A549 treated with CORT108297 at 1 μM for 4 hours (cell line): ENCODE results near the gene UBAP1L. TPM values are rescaled to one million over a fixed set of nuclear protein-coding genes. Genes with fewer than 3 reads are reported as not detected.

Experiments used
- total RNA-seq: library from RNA; stranded (reverse); fragments of 200-300 nt; extraction: Qiagen RNA extraction; gene quantifications from 5 replicates; pipeline ENCODE4 v1.2.3, GENCODE V29; 2022

The UBAP1L gene
- 0.53 to 1.1 TPM (median 0.91 TPM) in 5 replicates for total RNA-seq

DNA sequence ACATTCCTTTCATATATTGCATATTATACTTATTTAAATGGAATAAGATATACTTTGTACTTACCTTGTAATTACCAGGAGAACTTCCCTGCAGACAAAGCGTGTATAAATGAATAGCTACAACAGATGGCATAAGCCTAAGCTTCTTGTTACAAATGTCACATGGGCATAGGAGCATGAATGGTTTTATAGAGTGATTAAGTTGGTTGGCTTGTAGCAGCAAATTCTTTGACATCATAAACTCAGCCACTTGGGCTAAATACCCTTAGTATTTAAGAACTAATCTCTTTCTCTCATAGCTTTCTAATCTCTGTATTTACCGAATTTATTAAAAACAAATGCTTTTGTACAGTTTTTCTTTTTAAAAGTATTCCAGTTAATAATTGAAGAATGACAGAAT lies at the start of gene UBAP1L:
Gene UBAP1L, minus strand, starts transcription at position 115 of the 400 bp plus-strand sequence. CDS start 8,985 bp downstream, outside the sequence.

GRCh38 chr15:65133548-65134200 lies 18.7 kb upstream of the UBAP1L start, which contains the start of gene PDCD7:
PDCD7 (minus strand) TSS chr15:65133808; CDS start chr15:65133781, 27 bp downstream.

GRCh38 chr15:65076486-65077290 lies 38.3 kb downstream of the UBAP1L start, which contains the start of gene KBTBD13:
KBTBD13 (plus strand) TSS chr15:65076746; CDS start chr15:65076816, 70 bp downstream.

DNA sequence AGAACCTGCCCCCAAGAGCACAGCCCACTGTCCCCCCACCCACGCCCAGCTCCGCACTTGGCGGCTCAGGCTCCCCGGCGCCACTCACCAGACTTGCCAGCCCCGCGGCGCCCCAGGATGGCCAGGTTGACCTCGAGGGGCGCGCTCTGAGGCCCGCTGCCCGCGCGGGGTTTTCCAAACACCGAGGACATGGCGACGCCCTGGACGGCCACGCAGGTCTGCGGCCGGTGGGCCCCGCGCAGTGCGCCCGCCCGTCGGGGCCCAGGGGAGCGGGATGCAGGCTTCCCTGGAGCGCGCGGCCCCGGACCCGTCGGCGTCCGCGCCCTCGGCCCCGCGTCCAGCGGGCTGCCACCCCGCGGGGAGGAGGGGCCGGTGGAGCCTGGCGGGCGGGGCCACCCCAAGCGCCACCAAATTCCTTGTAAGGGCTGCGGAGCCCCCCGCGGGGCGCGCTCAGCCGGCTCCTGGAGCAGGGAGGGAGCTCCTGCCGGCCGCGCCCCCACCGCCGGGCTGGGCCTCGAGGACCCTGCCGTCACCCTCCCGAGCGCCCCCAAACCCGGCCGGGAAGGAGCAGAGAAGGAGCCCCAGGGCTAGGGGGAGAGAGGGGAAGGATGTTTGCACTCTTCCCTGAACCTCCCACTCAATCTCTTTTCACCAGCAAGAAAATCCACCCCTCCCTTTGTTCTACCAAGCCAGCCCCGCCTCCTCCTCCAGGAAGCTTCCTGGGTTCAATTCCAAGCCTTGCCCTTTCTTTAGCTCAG lies 47.2 kb downstream of the UBAP1L start, which contains the start of gene RASL12:
Gene RASL12, minus strand, starts transcription at position 347 of the 758 bp plus-strand sequence. Its CDS starts 156 bp downstream, at position 191.

GRCh38 chr15:65044724-65045481 lies 70.1 kb downstream of the UBAP1L start, which contains the start of gene SLC51B:
SLC51B (plus strand) TSS chr15:65045387; CDS start chr15:65050005, 4,618 bp downstream.

Other genes starting within 250 kb of the UBAP1L start
- gene ANKDD1A, start 203.3 kb downstream of the UBAP1L start, total RNA-seq = 1.5 to 2.0 TPM (median 1.6 TPM) in 5 replicates
- 120 to 134 TPM (median 125 TPM) in 5 replicates for gene SPG21, start 125.3 kb downstream of the UBAP1L start, total RNA-seq
- gene MTFMT, start 85.6 kb downstream of the UBAP1L start, total RNA-seq = 25.0 to 28.1 TPM (median 26.6 TPM) in 5 replicates
- 11.4 to 16.4 TPM (median 12.7 TPM) in 5 replicates for gene SLC51B, start 69.8 kb downstream of the UBAP1L start, total RNA-seq
- 0.06 to 0.16 TPM (median 0.12 TPM) in 5 replicates for gene RASL12, start 47.2 kb downstream of the UBAP1L start, total RNA-seq
- not detected in 5 replicates for gene KBTBD13, start 38.5 kb downstream of the UBAP1L start, total RNA-seq
- 25.5 to 27.7 TPM (median 26.8 TPM) in 5 replicates for gene PDCD7, start 18.6 kb upstream of the UBAP1L start, total RNA-seq
- gene CLPX, start 70.1 kb upstream of the UBAP1L start, total RNA-seq = 35.0 to 61.0 TPM (median 47.0 TPM) in 5 replicates
- 0.06 to 0.09 TPM (median 0.07 TPM) in 5 replicates for gene CILP, start 96.3 kb upstream of the UBAP1L start, total RNA-seq
- gene PARP16, start 171.7 kb upstream of the UBAP1L start, total RNA-seq = 9.7 to 11.7 TPM (median 10.3 TPM) in 5 replicates
- gene RNU5A-1, start 180.9 kb upstream of the UBAP1L start, total RNA-seq = not detected in 5 replicates
- gene RNU5B-1, start 189.5 kb upstream of the UBAP1L start, total RNA-seq = not detected in 5 replicates